GM10847 (cell line): Measurements from ENCODE around the gene USP40.

ENCODE experiments used
- POLR2A ChIP-seq: IDR thresholded peaks from 2 replicates; pipeline ENCODE4 v1.6.1; 2011; ENCODE audit not compliant: insufficient read length; ENCODE audit errors: extremely low read depth

The USP40 gene

GRCh38 chr2:233513953-233514655 lies 52.5 kb downstream of the USP40 start:
- no peak for TF ChIP-seq POLR2A

GRCh38 chr2:233503947-233504637 lies 62.5 kb downstream of the USP40 start:
- no peak for TF ChIP-seq POLR2A

- no peak for TF ChIP-seq POLR2A
These were observed 63.1 kb downstream of the USP40 start for GRCh38 chr2:233503481-233503880.

- TF ChIP-seq POLR2A = no peak
These were observed 65.1 kb downstream of the USP40 start for GRCh38 chr2:233501198-233502076.

GRCh38 chr2:233499928-233500327 lies 66.7 kb downstream of the USP40 start:
- no peak for TF ChIP-seq POLR2A

- TF ChIP-seq POLR2A = no peak
These were observed 68.5 kb downstream of the USP40 start for GRCh38 chr2:233498126-233498525.

GRCh38 chr2:233497692-233498091 lies 68.9 kb downstream of the USP40 start:
- TF ChIP-seq POLR2A = no peak

GRCh38 chr2:233495503-233496496 lies 70.8 kb downstream of the USP40 start:
- no peak for TF ChIP-seq POLR2A

- TF ChIP-seq POLR2A = no peak
These were observed 73.8 kb downstream of the USP40 start for GRCh38 chr2:233492751-233493150.

- no peak for TF ChIP-seq POLR2A
These were observed 74.5 kb downstream of the USP40 start for GRCh38 chr2:233492078-233492477.

- no peak for TF ChIP-seq POLR2A
These were observed 75.3 kb downstream of the USP40 start for GRCh38 chr2:233491326-233491725.

- no peak for TF ChIP-seq POLR2A
These were observed 75.8 kb downstream of the USP40 start for GRCh38 chr2:233490831-233491230.

GRCh38 chr2:233489666-233490065 lies 76.9 kb downstream of the USP40 start:
- no peak for TF ChIP-seq POLR2A

- TF ChIP-seq POLR2A = no peak
These were observed 77.4 kb downstream of the USP40 start for GRCh38 chr2:233489143-233489542.
